Astrocyte (in vitro differentiated cells and primary cell): Measurements from ENCODE around the gene COX19. TPM values are rescaled to one million over a fixed set of nuclear protein-coding genes. Genes with fewer than 3 reads are reported as not detected.

Experiments used
- DNase-seq: peaks from one replicate; pipeline ENCODE4 v3.0.0-alpha.2; 2010; ENCODE audit warnings: low read depth
- FAIRE-seq: peaks from 2 replicates; lab custom pipeline; 2011; peaks lifted over from hg19 to GRCh38; lab: Jason Lieb, UNC
- H2AFZ ChIP-seq: 2 replicates; pipeline ENCODE4 v1.6.0; 2012; ENCODE audit warnings: low read depth, low read length, inconsistent platforms
- H3K27ac ChIP-seq: 2 replicates; pipeline ENCODE4 v1.5.1; 2011; ENCODE audit warnings: low read depth, low read length, inconsistent platforms
- H3K27me3 ChIP-seq: 2 replicates; pipeline ENCODE4 v1.6.0; 2011; ENCODE audit warnings: low read length, inconsistent platforms; ENCODE audit not compliant: insufficient read depth
- H3K36me3 ChIP-seq: 2 replicates; pipeline ENCODE4 v1.5.1; 2011; ENCODE audit warnings: low read length, inconsistent platforms; ENCODE audit not compliant: insufficient read depth
- H3K4me1 ChIP-seq: 2 replicates; pipeline ENCODE4 v1.5.1; 2011; ENCODE audit warnings: low read length, inconsistent platforms; ENCODE audit not compliant: insufficient read depth
- H3K4me2 ChIP-seq: 2 replicates; pipeline ENCODE4 v1.6.0; 2012; ENCODE audit warnings: low read length, inconsistent platforms
- H3K4me3 ChIP-seq: 2 replicates; pipeline ENCODE4 v1.5.1; 2011; ENCODE audit warnings: low read depth, mild to moderate bottlenecking, low read length, inconsistent platforms; ENCODE audit not compliant: insufficient read depth
- H3K79me2 ChIP-seq: 2 replicates; pipeline ENCODE4 v1.6.0; 2012; ENCODE audit warnings: mild to moderate bottlenecking, low read length, inconsistent platforms; ENCODE audit not compliant: insufficient read depth
- H3K9ac ChIP-seq: 2 replicates; pipeline ENCODE4 v1.6.0; 2012; ENCODE audit warnings: mild to moderate bottlenecking, low read length, inconsistent platforms
- H3K9me3 ChIP-seq: 2 replicates; pipeline ENCODE4 v1.5.1; 2012; ENCODE audit warnings: low read depth, mild to moderate bottlenecking, low read length, inconsistent platforms; ENCODE audit not compliant: insufficient read depth
- H4K20me1 ChIP-seq: 2 replicates; pipeline ENCODE4 v1.6.0; 2012; ENCODE audit warnings: low read length, inconsistent platforms; ENCODE audit not compliant: insufficient read depth
- H3K27ac Mint-ChIP-seq: one replicate; pipeline ENCODE4 v1.8.0; 2021; ENCODE audit warnings: mild to moderate bottlenecking, mixed read lengths; ENCODE audit not compliant: unreplicated experiment
- H3K27me3 Mint-ChIP-seq: one replicate; pipeline ENCODE4 v1.8.0; 2021; ENCODE audit warnings: low read depth, mixed read lengths; ENCODE audit not compliant: unreplicated experiment
- H3K36me3 Mint-ChIP-seq: one replicate; pipeline ENCODE4 v1.8.0; 2021; ENCODE audit warnings: low read depth, mixed read lengths; ENCODE audit not compliant: unreplicated experiment
- H3K4me1 Mint-ChIP-seq: one replicate; pipeline ENCODE4 v1.8.0; 2021; ENCODE audit warnings: low read depth, mixed read lengths; ENCODE audit not compliant: unreplicated experiment
- H3K4me3 Mint-ChIP-seq: one replicate; pipeline ENCODE4 v1.8.0; 2021; ENCODE audit warnings: mild to moderate bottlenecking, moderate library complexity, mixed read lengths; ENCODE audit not compliant: unreplicated experiment
- H3K9me3 Mint-ChIP-seq: one replicate; pipeline ENCODE4 v1.8.0; 2021; ENCODE audit warnings: mild to moderate bottlenecking, mixed read lengths; ENCODE audit not compliant: unreplicated experiment
- EZH2 ChIP-seq: IDR thresholded peaks from 2 replicates; pipeline ENCODE4 v1.6.1; 2012; ENCODE audit warnings: mild to moderate bottlenecking, low read length, inconsistent platforms; ENCODE audit not compliant: insufficient read depth
- total RNA-seq: library from RNA; stranded (reverse); gene quantifications from 2 replicates; pipeline ENCODE4 v1.2.1, GENCODE V29; 2021
- TF ChIP-seq, protein P1 (sequence below): IDR thresholded peaks from 2 replicates; pipeline ENCODE4 v1.5.1; 2011; ENCODE audit warnings: low read depth, mild to moderate bottlenecking, inconsistent platforms, low read length, moderate library complexity; ENCODE audit not compliant: insufficient read depth

COX19 gene
- total RNA-seq, 1 donor from 2014 or later: 13.4 TPM

DNA sequence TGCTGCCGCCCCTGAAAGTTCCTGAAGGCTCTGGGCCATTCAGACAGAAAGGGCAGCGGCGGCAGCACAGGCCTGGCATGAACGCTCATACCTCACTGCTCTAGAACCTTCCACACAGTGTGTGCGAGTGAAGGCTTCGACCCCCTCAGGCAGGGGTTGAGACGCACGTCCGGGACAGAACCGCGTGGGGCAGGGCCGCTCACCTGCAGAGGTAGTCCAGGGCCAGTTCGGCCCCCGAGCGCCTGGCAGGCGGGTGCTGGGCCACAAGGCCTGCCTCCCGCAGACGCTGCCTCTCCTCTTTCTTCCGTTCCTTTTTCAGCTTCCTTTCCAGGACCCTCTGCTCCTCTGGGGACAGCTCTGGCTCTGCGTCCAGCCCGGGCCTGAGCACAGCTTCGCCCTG, 34.4 kb upstream of the COX19 start:
- no peak overlapping the region for H3K4me3 Mint-ChIP-seq
- Histone ChIP-seq H3K79me2 (peaks cover 24% of the 10 kb centered on the region), H3K4me3 (no peak overlapping the region), H3K9ac (no peak overlapping the region), H3K4me2 (no peak overlapping the region), H3K9me3 (no peaks in the 10 kb centered on the region), H4K20me1 (peaks cover 50% of the 10 kb centered on the region), H3K27ac (no peak overlapping the region), H3K4me1 (no peaks in the 10 kb centered on the region), H3K36me3 (no peaks in the 10 kb centered on the region), H2AFZ (no peak overlapping the region), H3K27me3 (no peaks in the 10 kb centered on the region)
- no peak for DNase-seq
- H3K27me3 Mint-ChIP-seq: no peaks in the 10 kb centered on the region
- no peak for TF ChIP-seq EZH2
- TF ChIP-seq, protein P1, sequence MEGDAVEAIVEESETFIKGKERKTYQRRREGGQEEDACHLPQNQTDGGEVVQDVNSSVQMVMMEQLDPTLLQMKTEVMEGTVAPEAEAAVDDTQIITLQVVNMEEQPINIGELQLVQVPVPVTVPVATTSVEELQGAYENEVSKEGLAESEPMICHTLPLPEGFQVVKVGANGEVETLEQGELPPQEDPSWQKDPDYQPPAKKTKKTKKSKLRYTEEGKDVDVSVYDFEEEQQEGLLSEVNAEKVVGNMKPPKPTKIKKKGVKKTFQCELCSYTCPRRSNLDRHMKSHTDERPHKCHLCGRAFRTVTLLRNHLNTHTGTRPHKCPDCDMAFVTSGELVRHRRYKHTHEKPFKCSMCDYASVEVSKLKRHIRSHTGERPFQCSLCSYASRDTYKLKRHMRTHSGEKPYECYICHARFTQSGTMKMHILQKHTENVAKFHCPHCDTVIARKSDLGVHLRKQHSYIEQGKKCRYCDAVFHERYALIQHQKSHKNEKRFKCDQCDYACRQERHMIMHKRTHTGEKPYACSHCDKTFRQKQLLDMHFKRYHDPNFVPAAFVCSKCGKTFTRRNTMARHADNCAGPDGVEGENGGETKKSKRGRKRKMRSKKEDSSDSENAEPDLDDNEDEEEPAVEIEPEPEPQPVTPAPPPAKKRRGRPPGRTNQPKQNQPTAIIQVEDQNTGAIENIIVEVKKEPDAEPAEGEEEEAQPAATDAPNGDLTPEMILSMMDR: no peak
- FAIRE-seq: no peak
- peaks cover 4% of the 10 kb centered on the region for H3K36me3 Mint-ChIP-seq
- H3K9me3 Mint-ChIP-seq: no peaks in the 10 kb centered on the region
- peaks cover 10% of the 10 kb centered on the region for H3K4me1 Mint-ChIP-seq
- H3K27ac Mint-ChIP-seq: no peak overlapping the region

DNA sequence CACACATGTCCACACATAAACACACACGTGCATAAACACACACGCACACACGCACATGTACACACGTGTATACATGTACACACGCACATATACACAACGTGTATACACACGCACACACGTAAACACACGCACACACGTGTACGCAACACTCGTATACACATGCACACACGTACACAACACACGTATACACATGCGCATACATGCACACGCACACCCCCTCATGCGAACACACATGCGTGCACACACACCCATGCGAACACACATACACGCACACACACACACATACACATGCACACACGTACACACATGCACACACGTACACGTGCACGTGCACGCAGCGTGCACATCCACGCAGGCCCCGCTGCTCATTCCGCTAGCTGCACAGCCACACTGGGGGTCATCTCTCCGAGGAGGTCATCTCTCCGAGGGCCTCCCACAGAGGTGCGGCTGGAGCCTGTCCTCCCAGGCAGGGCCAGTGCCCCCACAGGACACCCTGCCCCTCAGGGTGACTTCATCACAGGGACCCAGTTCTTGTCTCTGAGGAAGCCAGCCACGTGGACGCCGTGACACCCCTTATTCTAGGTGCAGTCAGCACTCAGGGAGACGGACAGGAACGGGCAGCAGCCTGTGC, 33.5 kb upstream of the COX19 start:
- Mint-ChIP-seq H3K27me3 (no peaks in the 10 kb centered on the region), H3K36me3 (peaks cover 4% of the 10 kb centered on the region), H3K9me3 (no peaks in the 10 kb centered on the region), H3K4me1 (peaks cover 8% of the 10 kb centered on the region), H3K4me3 (no peak overlapping the region), H3K27ac (peak overlapping the region; percentile 47)
- Histone ChIP-seq H3K4me3 (no peak overlapping the region), H3K79me2 (peaks cover 16% of the 10 kb centered on the region), H4K20me1 (peaks cover 41% of the 10 kb centered on the region), H3K36me3 (no peaks in the 10 kb centered on the region), H3K27me3 (no peaks in the 10 kb centered on the region), H2AFZ (no peak overlapping the region), H3K9me3 (no peaks in the 10 kb centered on the region), H3K9ac (no peak overlapping the region), H3K4me1 (no peaks in the 10 kb centered on the region), H3K4me2 (no peak overlapping the region), H3K27ac (no peak overlapping the region)
- DNase-seq (no peak), FAIRE-seq (no peak)
- TF ChIP-seq, protein P1: no peak
- TF ChIP-seq EZH2: no peak

DNA sequence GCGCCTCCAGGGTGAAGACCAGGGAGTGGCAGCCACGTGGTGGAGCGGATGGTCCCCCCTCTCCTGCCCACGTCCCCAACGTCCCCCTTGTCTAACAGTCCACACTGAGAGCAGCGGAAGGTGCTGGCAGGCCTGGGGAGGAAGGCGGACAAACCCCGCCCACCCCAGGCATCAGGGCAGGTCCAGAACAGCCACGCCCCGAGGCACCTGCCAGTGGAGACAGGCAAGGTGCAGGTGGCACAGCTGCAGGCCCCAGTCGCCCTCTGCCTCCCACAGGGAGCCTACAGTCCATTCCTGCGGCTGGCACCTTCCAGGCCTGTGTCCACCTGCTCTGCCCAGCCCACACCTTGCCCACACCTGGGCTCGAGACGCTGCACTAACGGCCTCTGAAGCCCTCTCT, 32.6 kb upstream of the COX19 start:
- H4K20me1 ChIP-seq: peaks cover 32% of the 10 kb centered on the region

More for the DNA sequence above, 32.6 kb upstream of the COX19 start:
- no peaks in the 10 kb centered on the region for H3K27me3 ChIP-seq
- Mint-ChIP-seq H3K9me3 (no peaks in the 10 kb centered on the region), H3K4me1 (peaks cover 4% of the 10 kb centered on the region), H3K27ac (no peak overlapping the region), H3K4me3 (no peak overlapping the region), H3K36me3 (peaks cover 4% of the 10 kb centered on the region), H3K27me3 (no peaks in the 10 kb centered on the region)
- DNase-seq: no peak
- H3K79me2 ChIP-seq: peaks cover 15% of the 10 kb centered on the region
- H3K36me3 ChIP-seq: no peaks in the 10 kb centered on the region
- H3K4me1 ChIP-seq: no peaks in the 10 kb centered on the region
- H3K4me2 ChIP-seq: no peak overlapping the region
- H3K4me3 ChIP-seq: no peak overlapping the region
- TF ChIP-seq EZH2: no peak
- TF ChIP-seq, protein P1: no peak
- H3K9ac ChIP-seq: no peak overlapping the region
- H3K27ac ChIP-seq: no peak overlapping the region
- H2AFZ ChIP-seq: no peak overlapping the region
- no peaks in the 10 kb centered on the region for H3K9me3 ChIP-seq
- no peak for FAIRE-seq
